ENCODE data around the gene ELFN2.

DNA sequence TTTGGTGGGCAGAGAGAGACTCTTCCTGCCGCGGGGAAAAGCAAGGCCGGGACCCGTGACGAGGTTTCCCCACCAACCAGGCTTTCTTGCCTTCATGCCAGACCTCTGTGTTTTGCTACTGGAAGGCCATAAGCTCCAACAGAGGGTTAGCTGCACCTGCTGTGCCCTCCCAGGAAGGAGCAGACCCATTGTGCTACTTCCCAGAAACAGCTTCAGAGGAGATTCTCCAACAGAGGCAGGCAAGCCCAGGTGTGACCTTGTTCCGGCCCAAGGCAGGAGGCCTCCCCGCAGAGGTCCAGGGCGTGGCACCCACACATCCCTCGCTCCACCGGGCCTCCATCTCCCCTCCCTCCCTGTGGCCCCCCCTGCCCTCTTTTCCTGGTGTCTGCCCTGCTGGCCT lies 57.8 kb downstream of the ELFN2 start:
- no peak for TF ChIP-seq CTCF (IDR thresholded peaks at IDR 0.05; ENCODE audit: low read depth, low read length, missing input control)
- TF ChIP-seq EGR1 (IDR thresholded peaks at IDR 0.05; ENCODE audit: low read depth in 2 of 2), result no peak
- no peak for TF ChIP-seq MAX (IDR thresholded peaks at IDR 0.05)
- no peak for TF ChIP-seq TAF1 (conservative IDR thresholded peaks at IDR 0.05)
- no peak for TF ChIP-seq JUND (IDR thresholded peaks at IDR 0.05)

All from liver (tissue), 3 donors.